ENCODE results near the gene LINC00237.

- TF ChIP-seq CTCF (IDR thresholded peaks at IDR 0.05) (no peak), POLR2A (IDR thresholded peaks at IDR 0.05) (no peak)
Observed at GRCh38 chr20:21137078-21137477, 30.9 kb upstream of the LINC00237 start.
